ENCODE measurements around the gene ZC3H18.

DNA sequence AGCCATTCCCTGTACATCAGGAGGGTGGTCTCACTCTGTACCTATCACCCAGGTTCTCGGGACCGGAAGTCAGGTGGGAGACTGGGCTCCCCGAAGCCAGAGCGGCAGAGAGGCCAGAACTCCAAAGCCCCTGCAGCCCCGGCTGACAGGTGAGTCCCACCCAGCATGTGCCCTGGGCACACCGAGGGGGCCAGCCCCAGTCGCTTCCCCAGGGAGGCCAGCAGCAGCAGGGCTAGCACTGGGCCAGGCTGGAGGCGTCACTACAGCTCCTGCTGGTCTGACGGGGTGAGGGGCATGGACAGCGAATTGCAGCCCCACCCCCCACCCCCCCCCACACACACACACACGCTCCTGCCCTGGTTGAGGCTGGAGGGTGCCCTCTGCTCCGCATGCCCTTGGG is 60.2 kb downstream of the ZC3H18 start:
- TF ChIP-seq, protein P1, sequence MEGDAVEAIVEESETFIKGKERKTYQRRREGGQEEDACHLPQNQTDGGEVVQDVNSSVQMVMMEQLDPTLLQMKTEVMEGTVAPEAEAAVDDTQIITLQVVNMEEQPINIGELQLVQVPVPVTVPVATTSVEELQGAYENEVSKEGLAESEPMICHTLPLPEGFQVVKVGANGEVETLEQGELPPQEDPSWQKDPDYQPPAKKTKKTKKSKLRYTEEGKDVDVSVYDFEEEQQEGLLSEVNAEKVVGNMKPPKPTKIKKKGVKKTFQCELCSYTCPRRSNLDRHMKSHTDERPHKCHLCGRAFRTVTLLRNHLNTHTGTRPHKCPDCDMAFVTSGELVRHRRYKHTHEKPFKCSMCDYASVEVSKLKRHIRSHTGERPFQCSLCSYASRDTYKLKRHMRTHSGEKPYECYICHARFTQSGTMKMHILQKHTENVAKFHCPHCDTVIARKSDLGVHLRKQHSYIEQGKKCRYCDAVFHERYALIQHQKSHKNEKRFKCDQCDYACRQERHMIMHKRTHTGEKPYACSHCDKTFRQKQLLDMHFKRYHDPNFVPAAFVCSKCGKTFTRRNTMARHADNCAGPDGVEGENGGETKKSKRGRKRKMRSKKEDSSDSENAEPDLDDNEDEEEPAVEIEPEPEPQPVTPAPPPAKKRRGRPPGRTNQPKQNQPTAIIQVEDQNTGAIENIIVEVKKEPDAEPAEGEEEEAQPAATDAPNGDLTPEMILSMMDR (conservative IDR thresholded peaks at IDR 0.05; ENCODE audit: low read depth, low read length) = no peak
- no peak for TF ChIP-seq POLR2A (IDR thresholded peaks at IDR 0.05; ENCODE audit: low read depth, low read length)
- TF ChIP-seq SMC3 (IDR thresholded peaks at IDR 0.05; ENCODE audit: low read depth, low read length) = no peak
- TF ChIP-seq, protein P2, sequence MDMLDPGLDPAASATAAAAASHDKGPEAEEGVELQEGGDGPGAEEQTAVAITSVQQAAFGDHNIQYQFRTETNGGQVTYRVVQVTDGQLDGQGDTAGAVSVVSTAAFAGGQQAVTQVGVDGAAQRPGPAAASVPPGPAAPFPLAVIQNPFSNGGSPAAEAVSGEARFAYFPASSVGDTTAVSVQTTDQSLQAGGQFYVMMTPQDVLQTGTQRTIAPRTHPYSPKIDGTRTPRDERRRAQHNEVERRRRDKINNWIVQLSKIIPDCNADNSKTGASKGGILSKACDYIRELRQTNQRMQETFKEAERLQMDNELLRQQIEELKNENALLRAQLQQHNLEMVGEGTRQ (IDR thresholded peaks at IDR 0.05; ENCODE audit: low read depth, low read length) = no peak
- no peak for TF ChIP-seq CEBPB (IDR thresholded peaks at IDR 0.05; ENCODE audit: low read depth, low read length)
- TF ChIP-seq RFX5 (IDR thresholded peaks at IDR 0.05; ENCODE audit: low read depth, low read length) = no peak
- TF ChIP-seq MAZ (IDR thresholded peaks at IDR 0.05; ENCODE audit: borderline replicate concordance, low read depth, low read length) = no peak
- TF ChIP-seq, protein P3, sequence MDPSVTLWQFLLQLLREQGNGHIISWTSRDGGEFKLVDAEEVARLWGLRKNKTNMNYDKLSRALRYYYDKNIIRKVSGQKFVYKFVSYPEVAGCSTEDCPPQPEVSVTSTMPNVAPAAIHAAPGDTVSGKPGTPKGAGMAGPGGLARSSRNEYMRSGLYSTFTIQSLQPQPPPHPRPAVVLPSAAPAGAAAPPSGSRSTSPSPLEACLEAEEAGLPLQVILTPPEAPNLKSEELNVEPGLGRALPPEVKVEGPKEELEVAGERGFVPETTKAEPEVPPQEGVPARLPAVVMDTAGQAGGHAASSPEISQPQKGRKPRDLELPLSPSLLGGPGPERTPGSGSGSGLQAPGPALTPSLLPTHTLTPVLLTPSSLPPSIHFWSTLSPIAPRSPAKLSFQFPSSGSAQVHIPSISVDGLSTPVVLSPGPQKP (IDR thresholded peaks at IDR 0.05; ENCODE audit: borderline replicate concordance, low read depth, low read length) = no peak
- no peak for TF ChIP-seq FOS (IDR thresholded peaks at IDR 0.05; ENCODE audit: low read depth, low read length)
- no peak for TF ChIP-seq CHD1 (IDR thresholded peaks at IDR 0.05; ENCODE audit: low read depth, low read length)
- TF ChIP-seq NFE2L2 (IDR thresholded peaks at IDR 0.05; ENCODE audit: low read depth, low read length) = no peak
- TF ChIP-seq RCOR1 (IDR thresholded peaks at IDR 0.05; ENCODE audit: insufficient replicate concordance, low read length) = no peak
- no peak for TF ChIP-seq BHLHE40 (IDR thresholded peaks at IDR 0.05; ENCODE audit: low read depth, low read length)
- no peak for TF ChIP-seq MXI1 (IDR thresholded peaks at IDR 0.05; ENCODE audit: borderline replicate concordance, low read depth, low read length)
